T-helper 1 cell (primary cell): Measurements from ENCODE around the gene SERPINB1.
"Not testable (repeated sequence)": the region's sequence is repeated elsewhere in the genome, so short reads cannot be mapped to it uniquely, and the experiment has no call there.

ENCODE experiments used
- DNase-seq, 5 donors: peaks; one replicate each; pipeline ENCODE4 v3.0.0-alpha.2; 2012 to 2020
- total RNA-seq, 4 donors: gene quantifications; one replicate each; lab custom pipeline; 2026; lab: John Stamatoyannopoulos, UW

Gene SERPINB1
- 57.5 to 73.7 (median 70.0) reads per million in 4 donors for total RNA-seq

DNA sequence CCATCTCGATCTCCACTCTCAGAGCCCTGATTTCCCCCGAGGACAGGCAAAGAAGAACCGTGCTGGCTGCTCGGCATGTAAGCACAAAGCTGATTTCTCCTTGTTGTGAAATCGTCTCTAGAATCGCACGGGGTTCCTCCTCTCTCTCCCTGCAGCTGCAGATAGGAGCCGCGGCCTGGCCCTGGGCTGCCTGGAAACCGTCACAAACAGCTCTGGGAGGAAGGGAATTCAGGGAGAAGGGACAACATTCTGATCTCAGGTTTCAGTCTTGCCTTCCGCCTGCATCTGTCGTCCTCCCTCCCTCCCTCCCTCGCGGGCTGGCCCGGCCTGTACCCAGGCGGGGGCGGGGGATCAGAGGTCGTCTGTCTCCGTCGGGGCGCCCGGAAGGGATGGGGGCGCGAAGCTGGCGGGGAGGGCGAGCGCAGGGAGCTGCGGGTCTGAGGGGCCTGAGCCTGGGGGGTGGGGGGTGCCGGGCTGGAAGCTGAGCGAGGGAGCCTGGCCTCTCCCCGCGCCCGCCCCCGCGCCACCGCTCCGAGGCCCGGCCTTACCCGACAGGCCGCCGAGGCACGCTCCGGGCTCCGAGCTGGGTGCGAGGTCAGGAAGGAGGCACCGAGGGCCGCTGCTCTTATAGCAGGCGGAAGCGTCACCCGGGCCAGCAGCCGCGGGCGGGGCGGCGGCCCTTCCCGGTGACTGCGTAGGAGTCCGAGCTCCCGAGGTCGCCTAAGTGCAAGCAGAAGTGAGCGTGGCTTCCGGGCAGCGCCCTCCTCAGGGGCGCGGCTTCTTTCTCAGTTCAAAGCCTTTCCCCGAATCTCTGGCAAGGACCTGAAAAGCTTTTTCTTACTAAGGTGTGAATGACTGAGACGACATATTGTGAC, at the start of gene SERPINB1:
SERPINB1 (minus strand) TSS at position 600 of the 875 bp plus-strand sequence. CDS start 1,277 bp downstream, outside the sequence.
- peak; percentile 54 to 90 (median 60) for DNase-seq

DNA sequence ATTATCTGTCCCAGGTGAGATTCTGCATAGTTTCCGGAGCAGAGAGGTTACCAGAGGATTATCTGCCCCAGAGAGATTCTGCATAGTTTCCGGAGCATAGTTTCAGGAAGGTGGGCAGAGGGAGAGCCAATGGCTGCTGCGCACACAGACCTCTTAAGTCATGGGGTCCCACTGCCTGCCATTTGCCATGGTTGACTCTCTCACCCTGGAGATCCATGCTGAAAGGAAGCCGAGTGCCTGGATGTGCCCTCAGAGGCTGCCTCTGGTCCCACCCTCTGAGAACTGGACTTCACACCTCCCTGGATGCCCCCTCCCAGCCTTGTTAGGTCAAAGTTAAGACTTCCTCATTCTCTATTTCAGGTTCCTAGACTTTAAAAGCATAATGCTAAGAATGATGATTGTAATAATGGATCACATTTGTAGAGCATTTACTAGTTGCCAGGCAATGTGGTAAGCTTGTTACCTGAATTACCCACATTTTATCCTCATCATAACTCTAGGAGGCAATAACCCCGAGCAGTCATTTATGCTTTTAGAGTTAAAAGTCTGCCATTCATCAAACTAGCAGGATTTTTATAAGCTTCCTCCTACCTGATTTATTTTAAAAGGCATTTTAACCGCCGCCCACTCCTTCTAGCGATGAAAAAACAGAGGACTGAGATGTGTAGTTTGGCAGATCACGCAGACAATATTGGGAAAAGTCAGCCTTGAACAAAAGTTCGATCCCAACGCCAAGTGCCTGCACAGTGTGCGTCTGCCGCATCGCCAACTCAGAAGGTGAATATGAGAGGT, 49.5 kb upstream of the SERPINB1 start:
- no peak for DNase-seq

DNA sequence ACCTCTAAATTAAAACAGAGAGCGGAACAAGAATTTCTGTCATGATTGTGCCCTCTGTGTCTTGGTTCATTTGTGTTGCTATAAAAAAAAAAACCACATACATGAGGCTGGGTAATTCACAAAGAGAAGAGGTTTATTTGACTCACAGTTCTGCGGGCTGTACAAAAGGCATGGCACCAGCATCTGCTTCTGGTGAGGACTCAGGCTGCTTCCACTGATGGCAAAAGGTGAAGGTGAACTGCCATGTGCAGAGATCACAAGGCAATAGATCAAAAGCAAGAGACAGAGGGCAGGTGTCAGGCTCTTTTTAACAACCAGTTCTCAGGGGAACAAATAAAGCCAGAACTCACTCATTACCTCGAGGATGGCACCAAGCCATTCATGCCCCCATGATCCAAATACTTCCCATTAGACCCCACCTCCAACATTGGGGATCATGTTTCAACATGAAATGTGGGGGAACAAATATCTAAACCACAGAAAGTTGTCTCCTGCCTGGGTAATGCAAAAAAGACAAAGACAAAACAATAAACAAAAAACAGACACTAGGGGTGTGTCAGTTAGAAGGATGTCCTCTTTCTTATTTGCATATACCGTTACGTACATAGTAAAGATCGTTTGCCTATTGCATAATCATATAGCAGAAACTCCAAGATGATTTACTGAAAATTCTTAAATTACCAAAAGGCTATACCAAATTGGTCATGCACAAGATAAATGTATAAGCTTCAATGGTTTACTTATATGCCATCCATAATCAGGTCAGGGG, 44.5 kb upstream of the SERPINB1 start:
- no peak for DNase-seq

DNA sequence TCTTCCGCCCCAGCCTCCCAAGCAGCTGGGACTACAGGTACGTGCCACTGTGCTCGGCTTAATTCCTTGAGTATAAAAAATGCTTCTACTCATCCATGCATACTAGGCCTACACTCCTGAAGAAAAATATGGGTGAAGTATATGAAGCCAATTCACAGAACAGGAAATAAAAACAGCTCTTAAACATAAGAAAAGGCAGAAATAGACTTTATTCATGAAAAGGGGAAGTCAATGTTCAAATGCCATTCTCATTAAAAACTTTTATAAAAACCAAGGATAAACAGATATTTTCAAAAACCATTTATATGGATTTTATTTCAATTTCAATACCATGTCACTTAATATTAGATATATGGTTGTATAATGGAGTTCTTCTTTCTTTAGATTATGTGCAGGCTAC, 43.1 kb upstream of the SERPINB1 start:
- no peak for DNase-seq

DNA sequence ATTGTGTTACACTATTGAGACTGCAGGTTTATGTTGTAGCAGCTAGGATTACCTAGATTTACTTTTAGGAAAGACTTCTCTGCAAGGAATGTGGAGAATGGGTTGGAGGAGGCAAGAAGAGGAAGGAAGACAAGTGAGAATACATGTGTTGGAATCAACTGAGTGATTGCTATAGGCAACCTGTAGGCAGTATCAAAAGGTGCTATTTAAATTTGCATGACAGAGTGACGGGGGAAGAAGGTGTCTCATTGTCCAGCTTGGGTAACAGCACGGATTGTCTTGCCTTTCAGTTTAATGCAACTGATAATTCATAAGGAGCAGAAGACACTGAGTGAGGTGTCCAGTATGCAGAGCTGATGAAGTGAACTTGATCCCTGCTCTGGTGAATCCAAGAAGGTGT, 42.0 kb upstream of the SERPINB1 start:
- no peak for DNase-seq

DNA sequence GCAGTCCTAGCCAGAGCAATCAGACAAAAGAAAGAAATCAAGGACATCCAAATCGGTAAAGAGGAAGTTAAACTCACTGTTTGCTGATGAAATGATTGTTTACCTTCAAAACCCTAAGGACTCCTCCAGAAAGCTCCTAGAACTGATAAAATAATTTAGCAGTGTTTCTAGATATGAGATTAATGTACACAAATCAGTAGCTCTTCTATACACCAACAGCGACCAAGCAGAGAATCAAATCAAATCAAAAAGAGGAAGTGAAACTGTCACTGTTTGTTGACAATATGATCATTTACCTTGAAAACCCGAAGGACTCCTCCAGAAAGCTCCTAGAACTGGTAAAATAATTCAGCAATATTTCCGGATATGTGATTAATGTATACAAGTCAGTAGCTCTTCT, 39.8 kb upstream of the SERPINB1 start:
- no peak for DNase-seq

DNA sequence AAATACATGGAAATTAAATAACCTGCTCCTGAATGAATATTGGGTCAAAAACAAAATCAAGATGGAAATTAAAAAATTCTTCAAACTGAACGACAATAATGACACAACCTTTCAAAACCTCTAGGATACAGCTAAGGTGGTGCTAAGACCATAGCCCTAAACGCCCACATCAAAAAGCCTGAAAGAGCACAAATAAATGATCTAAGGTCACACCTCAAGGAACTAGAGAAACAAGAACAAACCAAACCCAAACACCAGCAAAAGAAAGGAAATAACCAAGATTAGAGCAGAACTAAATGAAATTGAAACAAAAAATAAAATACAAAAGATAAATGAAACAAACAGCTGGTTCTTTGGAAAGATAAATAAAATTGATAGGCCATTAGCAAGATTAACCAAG, 38.5 kb upstream of the SERPINB1 start:
- DNase-seq: not testable (repeated sequence)

DNA sequence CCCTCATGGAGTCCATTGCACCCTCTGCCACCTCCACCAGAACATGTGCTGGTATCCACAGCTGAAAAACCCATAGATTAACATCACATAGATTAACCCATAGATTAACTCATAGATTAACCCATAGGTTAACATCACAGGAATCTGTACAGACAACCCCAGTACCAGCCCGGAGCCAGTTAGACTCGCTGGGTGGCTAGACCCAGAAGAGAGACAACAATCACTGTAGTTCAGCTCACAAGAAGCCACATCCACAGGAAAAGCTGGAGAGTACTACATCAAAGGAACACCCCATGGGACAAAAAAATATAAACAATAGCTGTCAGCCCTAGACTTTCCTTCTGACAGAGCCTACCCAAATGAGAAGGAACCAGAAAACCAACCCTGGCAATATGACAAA, 36.3 kb upstream of the SERPINB1 start:
- peak in 1 of 5 donors; percentile 34 for DNase-seq

DNA sequence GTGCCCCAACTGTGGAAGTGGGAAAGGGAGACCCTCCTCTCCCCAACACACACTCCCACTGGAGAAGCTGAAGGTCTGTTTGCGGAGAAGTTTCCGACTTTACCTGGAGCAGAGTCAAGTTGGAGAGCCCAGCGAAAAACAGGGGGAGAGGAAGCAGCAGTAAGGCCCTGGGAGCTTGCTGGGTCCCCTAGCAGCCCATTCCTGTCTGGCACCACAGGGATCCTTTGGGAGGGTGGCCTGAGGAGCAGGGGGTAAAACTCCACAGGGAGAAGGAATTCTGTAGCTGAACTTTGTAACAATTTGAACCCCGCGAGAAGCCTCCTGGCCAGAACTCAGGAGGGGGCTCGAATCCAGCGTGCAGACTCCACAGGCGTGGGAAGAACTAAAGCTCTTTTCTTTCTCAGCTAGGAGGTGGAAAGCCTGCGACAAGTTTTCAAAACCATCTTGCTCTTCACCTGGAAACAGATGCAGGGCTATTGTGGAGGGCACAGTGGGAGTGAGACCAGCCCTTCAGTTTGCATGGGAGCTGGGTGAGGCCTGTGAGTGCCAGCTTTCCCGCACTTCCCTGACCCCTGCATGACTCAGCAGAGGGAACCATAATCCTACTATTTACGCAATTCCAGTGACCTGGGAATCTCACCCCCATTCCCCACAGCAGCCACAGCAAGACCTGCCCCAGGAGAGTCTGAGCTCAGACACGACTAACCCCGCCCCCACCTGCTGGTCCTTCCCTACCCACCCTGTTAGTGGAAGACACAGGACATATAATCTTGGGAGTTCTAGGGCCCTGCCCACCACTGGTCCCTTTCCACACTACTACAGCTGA, 35.6 kb upstream of the SERPINB1 start:
- DNase-seq: no peak

DNA sequence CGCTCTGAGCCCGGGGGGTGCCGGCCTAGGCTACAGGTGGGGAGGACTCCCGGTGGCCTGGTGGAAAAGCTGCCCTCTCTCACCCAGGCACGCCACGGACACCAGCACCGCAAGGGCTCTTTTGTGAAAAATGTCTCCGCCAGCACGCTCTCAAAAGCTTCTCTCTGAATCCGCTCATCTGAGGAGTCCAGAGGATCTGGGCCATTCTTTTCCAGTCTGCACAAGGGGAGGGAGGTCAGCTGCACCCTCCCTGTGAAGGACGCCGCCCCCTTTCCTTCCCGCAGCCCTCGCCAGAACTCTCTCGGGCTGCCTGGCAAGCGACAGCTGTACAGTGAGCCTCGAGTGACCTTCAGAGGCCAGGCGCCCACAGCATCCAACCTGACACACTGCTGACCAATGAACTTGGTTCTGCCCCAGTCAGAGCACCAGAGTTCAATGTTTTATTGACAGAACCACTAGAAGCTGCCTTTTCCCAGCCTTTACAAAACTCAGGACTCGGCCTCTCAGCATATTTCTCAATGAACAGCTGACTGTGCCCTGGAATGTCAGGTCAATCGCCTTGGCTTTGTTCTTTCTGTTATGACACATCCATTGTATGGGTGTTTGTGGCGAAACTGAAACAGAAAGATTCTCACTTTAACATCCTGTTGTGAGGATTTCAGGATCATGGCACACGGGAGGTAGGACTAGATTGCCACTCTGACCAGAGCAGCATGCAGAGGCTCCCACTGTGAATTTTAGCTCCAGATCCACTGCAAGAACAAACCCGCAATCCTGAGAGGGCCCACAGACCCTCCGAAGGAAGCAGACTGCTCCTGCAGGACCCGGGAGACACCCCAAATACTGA, 34.8 kb upstream of the SERPINB1 start:
- DNase-seq: peak in 1 of 5 donors; percentile 41

DNA sequence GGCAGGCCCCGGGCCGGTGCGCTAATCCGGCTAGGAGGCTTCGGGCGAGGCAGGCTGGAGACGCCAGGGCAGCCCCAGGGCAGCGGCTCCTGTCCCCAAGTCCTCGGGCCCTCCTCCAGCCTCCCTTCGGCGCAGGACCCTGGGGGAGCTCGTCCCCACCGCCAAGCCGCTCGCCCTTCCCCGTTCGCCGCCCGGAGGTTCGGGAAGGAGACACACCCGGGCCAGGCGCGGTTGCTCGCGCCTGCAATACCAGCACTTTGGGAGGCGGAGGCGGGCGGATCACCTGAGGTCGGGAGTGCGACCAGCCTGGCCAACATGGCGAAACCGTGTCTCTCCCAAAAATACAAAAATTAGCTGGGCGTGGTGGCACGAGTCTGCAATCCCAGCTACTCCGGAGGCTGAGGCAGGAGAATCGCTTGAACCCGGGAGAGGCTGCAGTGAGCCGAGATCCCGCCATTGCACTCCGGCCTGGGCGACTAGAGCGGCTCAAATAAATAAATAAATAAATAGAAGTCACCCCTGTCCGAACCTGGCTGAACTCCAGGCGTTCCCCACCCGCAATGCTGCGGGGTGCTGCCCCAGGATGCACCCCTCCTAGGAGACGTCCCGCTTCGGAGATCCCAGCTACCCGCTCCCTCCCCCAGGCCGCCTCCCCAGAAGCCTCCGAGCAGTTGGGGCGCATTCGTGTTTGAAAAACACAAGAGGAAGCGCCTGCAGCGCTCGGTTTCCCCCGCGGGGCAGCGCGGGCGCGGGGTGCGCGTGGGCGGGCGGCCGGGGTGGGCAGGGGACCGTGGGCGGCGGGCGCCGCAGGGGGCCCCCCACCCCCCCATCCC, 33.9 kb upstream of the SERPINB1 start:
- DNase-seq: peak in 3 of 5 donors; percentile 40 to 43 (median 41)

DNA sequence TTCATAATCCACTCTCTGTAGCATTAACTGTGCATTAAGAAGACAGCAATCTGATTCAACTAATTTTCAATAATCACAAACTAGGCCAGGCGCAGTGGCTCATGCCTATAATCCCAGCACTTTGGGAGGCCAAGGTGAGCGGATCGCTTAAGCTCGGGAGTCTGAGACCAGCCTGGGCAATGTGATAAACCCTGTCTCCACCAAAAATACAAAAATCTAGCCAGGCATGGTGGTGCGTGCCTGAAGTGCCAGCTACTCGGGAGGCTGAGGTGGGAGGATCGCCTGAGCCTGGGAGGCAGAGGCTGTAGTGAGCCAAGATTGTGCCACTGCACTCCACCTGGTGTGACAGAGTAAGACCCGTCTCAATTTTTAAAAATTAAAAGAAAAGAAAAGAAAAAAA, 32.0 kb upstream of the SERPINB1 start:
- no peak for DNase-seq

DNA sequence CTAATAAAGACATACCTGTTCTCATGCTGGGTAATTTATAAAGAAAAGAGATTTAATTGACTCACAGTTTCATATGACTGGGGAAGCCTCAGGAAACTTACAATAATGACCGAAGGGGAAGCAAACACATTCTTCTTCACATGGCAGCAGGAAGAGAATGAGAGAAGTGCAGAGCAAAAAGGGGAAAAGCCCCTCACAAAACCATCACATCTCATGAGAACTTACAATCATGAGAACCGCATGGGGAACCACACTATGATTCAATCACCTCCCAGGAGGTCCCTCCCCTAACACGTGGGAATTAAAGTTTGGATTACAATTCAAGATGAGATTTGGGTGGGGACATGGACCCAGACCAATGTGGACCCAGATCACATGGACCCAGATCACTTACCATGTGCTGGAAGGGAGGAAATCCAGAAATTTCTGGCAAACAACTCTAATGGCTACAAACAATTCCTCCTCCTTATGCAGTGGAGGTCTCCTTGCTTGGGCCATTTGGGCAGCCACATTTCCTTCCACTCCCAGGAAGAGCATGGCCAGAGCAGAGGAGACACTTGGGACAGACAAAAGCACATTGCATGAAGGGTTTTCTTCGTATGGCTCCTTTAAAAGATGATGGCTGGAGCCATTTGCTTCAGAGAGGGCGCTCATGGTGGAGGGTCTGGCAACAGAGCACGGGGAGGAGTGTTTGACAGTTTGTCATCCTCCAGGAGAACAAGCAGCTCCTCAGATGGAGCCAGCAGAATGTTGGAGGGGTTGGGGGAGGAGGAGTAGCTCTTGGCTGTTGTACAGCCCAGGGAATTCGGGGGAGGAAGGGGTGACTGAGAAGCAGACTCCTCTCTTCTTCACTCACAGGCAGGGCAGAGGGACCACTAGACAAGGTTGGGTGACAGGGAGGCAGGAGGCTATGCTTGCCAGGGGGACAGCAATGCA, 31.0 kb upstream of the SERPINB1 start:
- no peak for DNase-seq

DNA sequence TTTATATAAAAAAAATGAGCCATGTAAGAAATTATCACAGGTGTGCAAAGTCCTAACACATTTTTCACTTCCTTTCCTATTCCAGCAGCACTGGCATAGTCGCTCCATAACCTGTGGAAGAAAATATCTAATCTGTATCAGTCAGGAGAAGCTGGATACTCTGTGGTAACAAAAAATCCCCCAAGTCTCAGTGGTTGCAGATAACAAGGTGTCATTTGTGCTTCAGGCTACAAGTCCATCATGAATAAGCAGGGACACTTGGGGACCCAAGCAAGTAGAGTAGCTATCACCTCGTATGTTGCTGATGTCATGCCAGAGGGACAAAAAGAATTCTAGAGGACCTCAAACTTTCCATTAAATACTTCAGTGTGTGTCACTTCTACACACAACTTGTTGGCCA, 30.3 kb upstream of the SERPINB1 start:
- no peak for DNase-seq

DNA sequence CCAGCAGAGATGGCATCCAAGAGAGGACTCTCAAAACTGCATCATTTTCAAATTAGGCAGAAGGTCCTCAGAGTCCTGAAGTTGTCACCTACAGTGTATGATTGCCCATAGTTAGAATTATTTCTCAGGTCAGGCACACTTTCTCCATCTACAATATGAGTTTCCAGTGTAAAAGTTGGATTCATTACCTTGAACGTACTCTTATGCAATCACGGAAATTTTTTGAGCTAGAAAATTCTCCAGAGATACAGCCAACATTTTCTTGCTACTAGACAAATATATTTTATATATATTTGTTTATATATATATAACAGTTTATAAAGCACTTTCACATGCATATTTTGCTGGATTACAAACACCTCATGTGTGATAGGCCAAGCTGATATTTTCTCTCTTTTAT, 29.4 kb upstream of the SERPINB1 start:
- no peak for DNase-seq

DNA sequence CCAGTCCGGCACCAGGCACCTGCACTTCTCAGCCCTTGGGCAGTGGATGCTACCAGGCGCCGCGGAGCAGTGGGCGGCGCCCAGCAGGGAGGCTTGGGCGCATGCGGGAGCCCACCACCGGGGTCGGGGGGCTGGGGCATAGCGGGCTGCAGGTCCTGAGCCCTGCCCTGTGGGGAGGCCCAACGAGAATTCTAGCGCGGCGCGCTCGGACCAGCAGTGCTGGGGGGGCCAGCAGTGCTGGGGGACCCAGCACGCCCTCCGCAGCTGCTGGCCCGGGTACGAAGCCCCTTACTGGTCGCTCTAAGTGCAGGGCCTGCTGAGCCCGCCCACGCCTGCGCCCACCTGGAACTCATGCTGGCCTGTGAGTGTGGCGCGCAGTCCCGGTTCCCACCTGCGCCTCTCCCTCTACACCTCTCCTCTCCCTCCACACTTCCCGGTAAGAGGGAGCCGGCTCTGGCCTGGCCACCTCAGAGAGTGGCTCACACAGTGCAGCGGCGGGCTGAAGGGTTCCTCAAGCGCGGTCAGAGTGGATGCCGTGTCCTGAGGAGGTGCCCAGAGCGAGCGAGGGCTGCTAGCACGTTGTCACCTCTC, 28.5 kb upstream of the SERPINB1 start:
- no peak for DNase-seq

DNA sequence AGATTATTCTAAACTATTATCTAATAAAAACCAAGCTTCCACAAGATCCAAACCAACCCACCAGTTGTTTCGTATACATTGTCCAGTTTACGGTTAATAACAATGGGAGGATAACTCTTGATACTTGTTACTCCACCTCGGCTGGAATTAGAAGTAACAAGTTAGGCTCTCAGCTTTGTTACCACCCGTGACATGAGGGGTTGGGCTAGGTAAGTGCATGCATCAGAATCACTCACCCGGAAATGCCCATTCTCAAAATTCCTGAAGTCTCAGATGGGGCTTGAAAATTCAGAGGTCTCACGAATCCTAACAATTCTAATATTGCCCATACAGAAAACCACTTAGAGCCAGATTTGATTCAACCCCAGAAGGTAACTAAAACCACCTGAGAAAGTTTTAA, 27.0 kb upstream of the SERPINB1 start:
- no peak for DNase-seq

DNA sequence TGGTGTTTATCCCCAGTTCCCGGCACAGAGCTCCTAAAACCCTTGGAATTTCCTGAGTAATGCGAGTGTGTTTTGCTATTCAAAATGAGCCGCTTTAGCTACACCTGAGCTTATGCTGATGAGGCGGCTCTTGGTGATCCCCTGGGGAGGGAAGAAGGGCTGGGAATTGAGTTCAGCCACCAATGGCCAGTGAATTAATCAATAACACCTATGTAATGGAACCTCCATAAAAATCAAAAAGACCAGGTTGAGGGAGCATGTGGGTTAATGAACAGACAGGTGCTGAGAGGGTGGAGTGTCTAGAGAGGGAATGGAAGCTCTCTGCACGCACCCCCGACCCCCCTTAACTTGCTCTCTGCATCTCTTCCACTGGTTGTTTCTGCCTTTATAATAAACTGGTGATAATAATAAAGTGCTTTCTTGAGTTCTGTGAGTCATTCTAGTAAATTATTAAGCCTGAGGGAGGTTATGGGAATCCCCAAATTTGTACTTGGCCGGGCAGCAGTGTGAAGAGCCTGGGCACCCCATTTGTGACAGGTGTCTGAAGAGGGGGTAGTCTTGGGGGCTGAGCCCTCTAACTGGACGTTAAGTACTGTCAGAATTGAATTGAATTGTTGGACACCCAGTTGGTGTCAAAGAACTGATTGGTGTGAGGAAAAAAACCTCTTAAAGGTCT, 24.6 kb upstream of the SERPINB1 start:
- DNase-seq: no peak
